ENCODE results near the gene BLACAT1.
"Not testable (repeated sequence)": the region's sequence is repeated elsewhere in the genome, so short reads cannot be mapped to it uniquely, and the experiment has no call there.

The BLACAT1 gene

DNA sequence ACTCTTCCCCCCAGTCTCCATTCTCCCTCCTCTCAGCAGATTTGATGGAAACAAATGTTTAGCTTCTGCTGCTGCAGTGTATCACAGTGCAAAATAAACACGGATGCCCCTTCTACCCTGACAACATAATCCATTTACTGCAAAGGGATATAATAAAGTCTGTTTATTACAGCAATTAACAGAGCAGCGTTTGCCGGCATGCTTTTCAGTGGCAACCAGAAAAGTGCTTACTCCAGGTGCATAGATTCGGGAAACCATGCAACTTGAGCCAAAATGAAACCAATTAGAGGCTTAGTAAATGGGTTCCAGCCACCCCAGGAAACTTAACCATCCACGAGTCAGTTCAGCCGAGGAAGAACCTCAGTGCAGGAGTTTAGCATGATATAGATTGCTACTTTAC is 21.1 kb downstream of the BLACAT1 start:
- H3K4me3 Mint-ChIP-seq, result no peak overlapping the region
- H3K9me3 Mint-ChIP-seq, result no peaks in the 10 kb centered on the region
- peaks cover 59% of the 10 kb centered on the region for H3K27me3 Mint-ChIP-seq
- peaks cover 45% of the 10 kb centered on the region for H3K4me1 Mint-ChIP-seq (ENCODE audit: low read depth)
- intact Hi-C loops (cut with micrococcal nuclease), result no loop called here
- no peak overlapping the region for H3K27ac Mint-ChIP-seq
- no peaks in the 10 kb centered on the region for H3K36me3 Mint-ChIP-seq (ENCODE audit: low read depth)

DNA sequence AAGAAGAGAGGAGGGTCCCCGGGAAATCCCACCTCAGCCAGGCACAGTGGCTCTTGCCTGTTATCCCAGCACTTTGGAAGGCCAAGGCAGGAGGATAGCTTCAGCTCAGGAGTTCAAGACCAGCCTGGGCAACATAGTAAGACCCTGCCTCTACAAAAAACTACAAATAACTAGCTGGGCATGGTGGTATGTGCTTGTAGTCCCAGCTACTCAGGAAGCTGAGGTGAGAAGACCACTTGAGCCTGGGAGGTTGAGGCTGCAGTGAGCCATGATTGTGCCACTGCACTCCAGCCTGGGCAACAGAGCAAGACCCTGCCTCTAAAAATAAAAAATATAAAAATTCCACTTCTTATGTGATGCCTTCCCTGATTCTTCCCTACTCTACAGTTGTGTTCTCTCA is 23.2 kb downstream of the BLACAT1 start:
- H3K4me3 Mint-ChIP-seq; H3K27ac Mint-ChIP-seq; H3K9me3 Mint-ChIP-seq; intact Hi-C loops (cut with micrococcal nuclease); H3K36me3 Mint-ChIP-seq (ENCODE audit: low read depth): not testable (repeated sequence)
- peaks cover 39% of the 10 kb centered on the region for H3K4me1 Mint-ChIP-seq (ENCODE audit: low read depth)
- H3K27me3 Mint-ChIP-seq, result peaks cover 56% of the 10 kb centered on the region

DNA sequence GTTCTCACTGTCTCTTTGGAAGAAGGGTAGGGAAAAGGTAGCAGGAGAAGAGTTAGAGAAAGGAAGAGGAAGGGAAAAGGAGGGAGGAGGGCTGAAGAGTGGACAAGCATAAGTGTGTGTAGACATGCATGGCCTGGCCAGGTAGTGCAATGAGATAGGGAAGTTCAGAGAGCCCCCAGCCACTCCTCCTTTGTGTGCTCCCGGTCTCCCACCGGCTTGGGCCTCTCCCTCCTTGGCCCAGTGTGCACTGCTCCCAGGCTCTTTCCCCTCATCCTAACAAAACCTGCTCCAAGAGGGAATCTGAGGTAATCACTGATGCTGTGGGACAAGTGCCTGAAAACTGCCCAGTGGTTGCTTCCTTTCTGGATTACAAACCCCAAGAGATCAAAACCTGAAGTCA is 23.7 kb downstream of the BLACAT1 start:
- no peak overlapping the region for H3K27ac Mint-ChIP-seq
- H3K27me3 Mint-ChIP-seq, result peaks cover 57% of the 10 kb centered on the region
- intact Hi-C loops (cut with micrococcal nuclease), result no loop called here
- H3K9me3 Mint-ChIP-seq, result no peaks in the 10 kb centered on the region
- no peaks in the 10 kb centered on the region for H3K36me3 Mint-ChIP-seq (ENCODE audit: low read depth)
- H3K4me3 Mint-ChIP-seq, result no peak overlapping the region
- H3K4me1 Mint-ChIP-seq (ENCODE audit: low read depth), result peaks cover 34% of the 10 kb centered on the region

DNA sequence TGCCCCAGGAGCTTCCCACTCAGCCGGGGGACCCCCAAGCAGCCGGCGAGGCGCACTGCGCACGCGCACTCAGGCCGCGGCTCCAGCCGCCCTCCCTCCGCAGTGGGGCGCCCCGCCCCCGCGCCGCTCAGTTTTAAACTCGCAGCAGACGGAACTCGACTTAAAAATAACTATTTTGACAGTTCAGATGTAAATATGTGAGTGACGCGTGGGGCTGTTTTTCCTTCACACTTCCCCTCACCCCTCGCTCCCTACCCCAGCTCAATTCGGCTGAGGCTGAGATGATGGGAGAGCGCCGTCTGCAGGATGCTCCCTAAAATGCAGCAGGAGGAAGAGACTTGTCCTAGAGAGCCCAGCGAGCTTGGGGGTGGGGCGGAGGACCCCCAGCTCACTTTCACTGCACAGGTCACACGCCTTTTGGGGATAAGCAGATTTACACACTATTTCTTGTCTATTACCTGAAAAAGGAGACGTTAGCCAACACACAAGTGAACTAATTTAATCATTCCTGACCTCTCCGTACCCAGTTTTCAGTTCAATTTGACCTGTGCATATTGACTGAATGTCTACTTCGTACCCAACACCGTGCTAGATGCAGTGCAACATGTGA is 25.0 kb downstream of the BLACAT1 start:
- Mint-ChIP-seq H3K4me1 (ENCODE audit: low read depth) (peaks cover 21% of the 10 kb centered on the region), H3K27me3 (peaks cover 52% of the 10 kb centered on the region), H3K27ac (no peak overlapping the region), H3K9me3 (no peaks in the 10 kb centered on the region), H3K4me3 (peak overlapping the region; percentile 71), H3K36me3 (ENCODE audit: low read depth) (no peaks in the 10 kb centered on the region)
- intact Hi-C loops (cut with micrococcal nuclease), result no loop called here

DNA sequence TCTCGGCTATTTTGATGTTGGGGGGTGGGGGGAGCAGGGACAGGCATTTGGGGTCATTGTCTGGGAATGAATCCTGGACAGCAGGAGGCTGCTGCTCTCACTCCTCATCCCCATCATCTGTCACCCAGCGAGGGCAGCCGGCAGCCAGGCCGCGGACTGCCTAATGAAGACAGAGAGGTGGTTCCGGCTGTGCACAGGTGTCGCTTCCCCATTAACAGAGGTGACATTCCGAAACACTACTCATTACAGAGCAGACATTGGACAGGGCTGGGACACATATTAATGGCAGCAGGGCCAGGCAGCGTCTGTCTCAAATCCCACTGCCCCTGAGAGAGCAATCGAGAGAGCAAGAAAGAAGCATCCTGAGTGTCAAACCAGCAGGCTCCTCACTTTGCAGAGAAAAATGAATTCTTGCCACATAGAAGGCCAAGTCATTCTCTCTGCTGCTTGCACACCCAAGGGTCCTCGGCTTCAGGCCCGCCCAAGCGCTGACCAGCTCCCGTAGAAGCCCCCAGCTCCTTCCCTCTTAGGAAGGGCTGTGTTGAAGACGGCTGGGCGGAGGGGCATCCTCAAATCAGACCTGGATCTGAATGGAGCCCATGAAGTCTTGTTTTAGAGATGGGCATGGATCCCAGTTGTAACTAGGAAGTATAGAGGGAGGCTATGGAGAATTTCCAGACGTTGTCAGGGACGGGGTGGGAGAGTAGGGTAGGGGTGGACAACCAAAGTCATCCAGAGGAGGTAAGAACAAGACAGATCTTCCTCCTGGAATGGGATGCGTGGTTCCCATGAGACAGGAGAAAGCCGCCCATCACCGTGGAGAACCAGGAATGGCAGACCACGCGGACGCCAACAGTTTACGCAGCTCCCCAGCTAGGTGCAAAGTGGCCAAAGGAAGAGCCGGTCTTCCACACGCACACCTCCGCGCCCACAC is 25.8 kb downstream of the BLACAT1 start:
- peaks cover 14% of the 10 kb centered on the region for H3K4me1 Mint-ChIP-seq (ENCODE audit: low read depth)
- H3K27me3 Mint-ChIP-seq, result peaks cover 56% of the 10 kb centered on the region
- H3K27ac Mint-ChIP-seq, result no peak overlapping the region

DNA sequence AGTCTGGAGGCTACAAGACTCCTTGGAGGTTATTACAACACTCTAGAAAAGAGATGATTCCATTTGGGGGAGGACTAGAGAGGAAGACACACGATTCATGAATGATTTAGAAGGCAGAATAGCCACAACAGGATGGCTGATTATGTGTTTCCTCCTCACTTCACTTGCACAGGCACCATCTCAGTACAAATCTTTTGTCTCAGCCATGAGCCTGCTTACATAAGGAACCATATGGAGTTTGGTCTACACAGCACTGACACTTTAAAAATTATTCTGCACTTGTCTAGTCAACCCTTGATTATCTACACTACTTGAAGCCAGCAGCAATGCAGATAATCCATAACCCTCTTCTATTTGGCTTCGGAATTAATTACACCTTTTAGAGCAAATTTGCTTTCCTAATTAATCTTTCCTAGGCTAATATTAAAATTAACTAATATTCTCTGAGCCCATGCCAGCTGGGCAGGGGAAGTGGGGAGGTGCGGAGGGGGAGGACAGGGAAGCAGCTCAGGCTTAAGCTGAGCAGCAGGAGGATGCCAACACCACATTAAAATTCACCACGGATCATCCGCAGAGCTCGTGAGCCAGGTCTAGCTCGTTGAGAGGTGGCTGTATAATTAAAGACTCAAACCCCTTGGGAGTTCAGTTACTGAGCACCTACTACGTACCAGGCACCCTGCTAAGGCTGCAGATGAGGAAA is 30.8 kb downstream of the BLACAT1 start:
- H3K27ac Mint-ChIP-seq, result no peak overlapping the region

More for the DNA sequence above, 25.8 kb downstream of the BLACAT1 start:
- intact Hi-C loops (cut with micrococcal nuclease), result no loop called here
- Mint-ChIP-seq H3K9me3 (no peaks in the 10 kb centered on the region), H3K36me3 (ENCODE audit: low read depth) (no peaks in the 10 kb centered on the region), H3K4me3 (peak overlapping the region; percentile 71)

DNA sequence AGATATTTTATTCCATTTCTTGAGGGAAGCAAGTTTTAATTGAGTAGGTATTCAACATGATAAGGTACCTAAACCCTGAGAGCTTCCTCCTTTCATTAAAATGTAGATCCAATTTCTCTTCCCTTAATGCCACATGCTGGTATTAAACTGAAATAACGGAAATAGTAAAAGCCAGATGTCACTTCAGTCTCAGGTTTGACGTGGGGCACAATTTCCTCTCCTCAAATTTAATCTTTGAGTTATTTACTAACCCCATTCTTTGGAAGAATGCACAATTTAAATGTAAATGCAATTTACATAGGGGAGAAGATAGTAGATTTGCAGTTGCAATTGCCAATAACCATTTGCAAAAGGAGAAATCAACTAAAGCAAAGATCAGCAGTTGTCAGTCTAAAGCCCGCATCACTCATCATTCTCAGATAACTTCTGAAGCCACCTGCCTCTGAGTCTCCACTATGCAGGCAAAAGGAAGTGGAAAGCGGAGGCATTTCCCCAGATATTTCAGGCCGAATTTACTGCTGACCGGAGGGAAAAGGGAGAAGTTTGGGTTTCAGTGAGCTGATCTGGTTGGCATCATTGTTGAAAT is 31.9 kb downstream of the BLACAT1 start:
- no peaks in the 10 kb centered on the region for H3K9me3 Mint-ChIP-seq
- H3K36me3 Mint-ChIP-seq (ENCODE audit: low read depth), result no peaks in the 10 kb centered on the region
- H3K4me1 Mint-ChIP-seq (ENCODE audit: low read depth), result no peaks in the 10 kb centered on the region
- no peak overlapping the region for H3K27ac Mint-ChIP-seq
- H3K27me3 Mint-ChIP-seq, result peaks cover 46% of the 10 kb centered on the region
- H3K4me3 Mint-ChIP-seq, result no peak overlapping the region
- intact Hi-C loops (cut with micrococcal nuclease), result no loop called here

More for the DNA sequence above, 30.8 kb downstream of the BLACAT1 start:
- intact Hi-C loops (cut with micrococcal nuclease), result no loop called here
- Mint-ChIP-seq H3K27me3 (peaks cover 57% of the 10 kb centered on the region), H3K9me3 (no peaks in the 10 kb centered on the region), H3K4me1 (ENCODE audit: low read depth) (no peaks in the 10 kb centered on the region), H3K36me3 (ENCODE audit: low read depth) (no peaks in the 10 kb centered on the region), H3K4me3 (no peak overlapping the region)

DNA sequence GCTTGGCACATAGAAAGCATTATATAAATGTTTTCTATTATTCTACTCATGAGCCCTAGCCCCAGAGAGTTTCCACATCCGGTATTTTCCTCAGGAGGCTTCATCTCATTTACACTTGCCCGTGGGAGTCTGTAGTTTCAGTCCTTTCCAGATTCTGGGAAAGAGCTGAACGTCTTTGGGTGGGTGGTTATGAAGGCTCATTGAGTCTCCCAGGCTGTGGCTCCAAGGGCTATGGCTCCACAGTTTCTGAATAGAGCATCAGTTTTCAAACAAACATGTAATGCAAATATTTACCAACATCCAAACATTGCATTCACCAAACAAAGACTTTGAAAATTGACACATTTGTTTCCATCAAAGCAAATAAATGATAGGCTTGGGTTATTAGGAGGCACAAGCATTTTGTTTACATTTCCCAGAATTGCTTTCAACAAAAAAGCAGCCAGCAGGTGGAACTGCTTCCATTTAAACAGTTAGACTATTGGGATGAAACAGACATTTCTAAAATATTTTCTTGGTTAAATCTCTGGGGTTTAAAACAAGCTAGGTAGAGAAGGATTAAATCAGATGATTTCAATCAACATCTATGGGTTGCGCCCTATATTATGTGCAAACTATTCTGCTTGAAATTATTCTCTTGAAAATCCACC is 32.7 kb downstream of the BLACAT1 start:
- intact Hi-C loops (cut with micrococcal nuclease), result no loop called here
- Mint-ChIP-seq H3K27me3 (peaks cover 41% of the 10 kb centered on the region), H3K27ac (no peak overlapping the region), H3K4me1 (ENCODE audit: low read depth) (no peaks in the 10 kb centered on the region), H3K4me3 (no peak overlapping the region), H3K36me3 (ENCODE audit: low read depth) (no peaks in the 10 kb centered on the region), H3K9me3 (no peaks in the 10 kb centered on the region)

DNA sequence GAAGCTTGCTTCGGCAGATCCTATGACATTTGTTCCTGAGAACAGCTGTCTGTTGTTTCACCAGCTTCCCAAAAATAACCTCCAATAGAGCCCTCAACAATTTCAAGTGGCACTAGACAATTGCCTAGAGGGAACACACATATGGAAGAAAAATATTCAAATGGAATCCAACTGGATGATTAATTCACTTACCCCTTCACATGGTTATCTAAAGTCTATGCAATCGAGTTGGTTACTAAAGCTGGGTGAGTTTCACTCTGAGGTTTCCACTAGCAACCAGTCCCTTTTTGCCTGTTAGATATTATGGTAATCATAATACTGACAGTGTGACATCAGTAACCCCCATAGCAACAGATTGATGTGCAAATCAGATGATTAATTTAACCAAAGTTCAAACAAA is 34.0 kb downstream of the BLACAT1 start, which contains the start of gene LEMD1:
Gene LEMD1 (minus strand): TSS at position 259 of the 400 bp plus-strand sequence. CDS start 1,520 bp downstream, outside the sequence.
- Mint-ChIP-seq H3K9me3 (no peaks in the 10 kb centered on the region), H3K36me3 (ENCODE audit: low read depth) (no peaks in the 10 kb centered on the region), H3K27me3 (peaks cover 39% of the 10 kb centered on the region), H3K27ac (no peak within 1 kb of the TSS), H3K4me1 (ENCODE audit: low read depth) (no peaks in the 10 kb centered on the region), H3K4me3 (no peak within 1 kb of the TSS)
- intact Hi-C loops (cut with micrococcal nuclease), result no loop called here

DNA sequence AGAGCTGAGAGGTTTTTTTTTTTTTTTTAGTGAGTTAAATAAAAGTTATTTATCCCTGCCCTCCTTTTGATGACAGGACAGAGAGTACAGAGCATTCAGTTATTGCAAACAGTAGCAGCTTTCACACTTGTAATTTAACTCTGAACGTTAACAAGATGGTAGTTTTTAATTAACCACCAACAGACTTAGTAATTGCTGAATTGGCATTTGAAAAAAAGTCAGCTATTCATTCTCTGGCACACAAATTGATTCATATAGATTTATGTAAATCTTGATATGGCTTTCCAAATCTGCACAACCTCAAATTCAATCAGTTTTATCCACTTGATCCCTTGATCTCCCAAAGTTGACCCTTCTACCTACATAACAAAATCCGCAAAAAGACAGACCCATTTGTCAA is 34.9 kb downstream of the BLACAT1 start:
- Mint-ChIP-seq H3K9me3 (no peaks in the 10 kb centered on the region), H3K4me3 (no peak overlapping the region), H3K27ac (no peak overlapping the region), H3K36me3 (ENCODE audit: low read depth) (no peaks in the 10 kb centered on the region), H3K4me1 (ENCODE audit: low read depth) (no peaks in the 10 kb centered on the region), H3K27me3 (peaks cover 32% of the 10 kb centered on the region)
- intact Hi-C loops (cut with micrococcal nuclease), result no loop called here

DNA sequence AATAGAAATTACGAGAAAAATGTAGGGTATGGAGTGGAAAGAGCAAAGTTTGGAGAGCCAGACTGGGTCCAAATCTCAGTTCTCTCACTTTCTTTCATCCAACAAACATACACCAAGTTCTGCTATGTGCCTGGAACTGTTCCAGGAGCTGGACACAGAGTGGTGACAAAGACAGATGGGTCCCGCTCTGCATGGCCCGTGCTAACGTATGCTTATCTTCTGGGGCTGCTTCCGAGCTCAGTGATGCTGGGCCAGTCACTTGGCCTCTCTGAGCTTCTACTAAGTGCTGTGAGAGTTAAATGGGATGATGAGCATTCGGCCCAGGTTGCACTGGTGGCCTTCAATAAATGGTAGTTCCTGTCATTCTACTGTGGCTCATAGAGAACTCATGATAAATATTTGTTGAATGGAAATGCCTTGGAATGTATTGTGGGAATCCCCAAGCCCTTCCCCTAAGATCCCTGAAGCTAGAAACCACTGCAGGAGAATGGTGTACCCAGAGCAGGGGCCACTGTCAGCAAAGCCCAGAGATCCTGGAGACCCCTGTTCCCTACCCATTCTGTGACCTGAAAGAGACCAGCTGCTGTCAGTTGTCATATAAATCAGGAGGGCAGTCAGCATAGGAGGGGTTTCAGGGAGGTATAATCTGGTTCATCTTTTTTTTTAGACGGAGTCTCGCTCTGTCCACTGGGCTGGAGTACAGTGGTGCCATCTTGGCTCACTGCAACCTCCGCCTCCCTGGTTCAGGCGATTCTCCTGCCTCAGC is 37.8 kb downstream of the BLACAT1 start:
- Mint-ChIP-seq H3K27me3 (peaks cover 24% of the 10 kb centered on the region), H3K36me3 (ENCODE audit: low read depth) (no peaks in the 10 kb centered on the region), H3K4me1 (ENCODE audit: low read depth) (no peaks in the 10 kb centered on the region), H3K9me3 (no peaks in the 10 kb centered on the region), H3K27ac (no peak overlapping the region), H3K4me3 (no peak overlapping the region)
- intact Hi-C loops (cut with micrococcal nuclease), result no loop called here

DNA sequence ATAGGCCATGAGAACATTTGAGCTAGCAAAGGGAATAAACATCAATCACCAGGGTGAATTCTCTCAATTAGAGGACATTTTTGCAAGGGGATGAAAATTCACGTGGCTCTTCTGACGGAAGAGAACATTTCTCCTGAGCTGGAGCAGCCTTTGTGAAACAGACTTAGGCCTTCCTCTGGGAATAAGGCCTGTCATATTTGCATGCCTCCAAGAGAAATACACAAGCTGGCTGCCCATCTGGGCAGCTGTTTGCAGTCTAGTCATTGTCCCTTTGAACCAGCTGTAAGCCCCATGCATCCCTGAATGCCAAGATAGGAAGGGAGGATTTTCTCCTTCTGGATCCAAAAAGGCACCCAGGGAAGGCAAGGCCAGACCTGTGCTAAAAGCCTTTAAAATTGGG is 39.5 kb downstream of the BLACAT1 start:
- no peak overlapping the region for H3K27ac Mint-ChIP-seq
- H3K4me1 Mint-ChIP-seq (ENCODE audit: low read depth), result no peaks in the 10 kb centered on the region
- intact Hi-C loops (cut with micrococcal nuclease), result no loop called here
- H3K9me3 Mint-ChIP-seq, result no peaks in the 10 kb centered on the region
- H3K36me3 Mint-ChIP-seq (ENCODE audit: low read depth), result no peaks in the 10 kb centered on the region
- peaks cover 24% of the 10 kb centered on the region for H3K27me3 Mint-ChIP-seq
- no peak overlapping the region for H3K4me3 Mint-ChIP-seq

Data from dendritic cell treated with granulocyte-macrophage colony-stimulating factor and Interleukin-4, amounts not matched to agents 40 ng/mL and 50 ng/mL, for 4 days (primary cell).